GM18511 (cell line): ENCODE measurements around the gene PRSS33.

Experiments
- ATAC-seq: cut with Tn5 transposase; IDR thresholded peaks from one replicate; pipeline ENCODE4 v1.9.1; 2021; ENCODE audit warnings: mild to moderate bottlenecking, moderate library complexity; ENCODE audit not compliant: unreplicated experiment

The PRSS33 gene

GRCh38 chr16:2803545-2804195, 16.3 kb upstream of the PRSS33 start:
- ATAC-seq, result no peak

GRCh38 chr16:2799859-2800226, 12.5 kb upstream of the PRSS33 start:
- ATAC-seq, result no peak

GRCh38 chr16:2799205-2799858, 12.0 kb upstream of the PRSS33 start:
- no peak for ATAC-seq

GRCh38 chr16:2798723-2799204, 11.4 kb upstream of the PRSS33 start:
- no peak for ATAC-seq

- no peak for ATAC-seq
Measured at GRCh38 chr16:2795395-2796143, 8.2 kb upstream of the PRSS33 start.

GRCh38 chr16:2792940-2793339, 5.6 kb upstream of the PRSS33 start:
- no peak for ATAC-seq

GRCh38 chr16:2791174-2791573, 3.8 kb upstream of the PRSS33 start:
- ATAC-seq, result no peak

GRCh38 chr16:2790631-2791030, 3.3 kb upstream of the PRSS33 start:
- no peak for ATAC-seq

- ATAC-seq, result no peak
Measured at GRCh38 chr16:2787961-2788360, 601 bp upstream of the PRSS33 start.

- no peak for ATAC-seq
Measured at GRCh38 chr16:2786826-2787151, 571 bp downstream of the PRSS33 start.

- no peak for ATAC-seq
Measured at GRCh38 chr16:2786061-2786825, 1.1 kb downstream of the PRSS33 start.

- no peak for ATAC-seq
Measured at GRCh38 chr16:2785101-2785991, 2.0 kb downstream of the PRSS33 start.

- ATAC-seq, result no peak
Measured at GRCh38 chr16:2784358-2785100, 2.8 kb downstream of the PRSS33 start.

GRCh38 chr16:2783581-2784357, 3.6 kb downstream of the PRSS33 start:
- ATAC-seq, result no peak

GRCh38 chr16:2782583-2783351, 4.6 kb downstream of the PRSS33 start:
- ATAC-seq, result no peak

- no peak for ATAC-seq
Measured at GRCh38 chr16:2779978-2780898, 7.1 kb downstream of the PRSS33 start.
